Loucy (cell line): ENCODE measurements around the gene C1QTNF1.

Experiments used
- H2AFZ ChIP-seq: fragments of 200-600 bp; sonication (generic); 2 replicates; pipeline ENCODE4 v1.6.0; 2016; ENCODE audit warnings: antibody characterized with exemption, mild to moderate bottlenecking, low read length, moderate library complexity
- H3F3A ChIP-seq: fragments of 200-600 bp; 2 replicates; pipeline ENCODE4 v1.6.0; 2016; ENCODE audit warnings: antibody characterized with exemption, low read depth, mild to moderate bottlenecking
- H3K27me3 ChIP-seq: fragments of 200-600 bp; sonication (generic); 2 replicates; pipeline ENCODE4 v1.6.1; 2014; ENCODE audit warnings: low read length, mild to moderate bottlenecking; ENCODE audit not compliant: insufficient read depth, poor library complexity, severe bottlenecking
- H3K36me3 ChIP-seq: fragments of 200-600 bp; sonication (generic); 2 replicates; pipeline ENCODE4 v1.6.1; 2016; ENCODE audit warnings: low read length; ENCODE audit not compliant: insufficient read depth
- H3K4me1 ChIP-seq: fragments of 200-600 bp; sonication (generic); 2 replicates; pipeline ENCODE4 v1.5.1; 2014; ENCODE audit warnings: low read length, mild to moderate bottlenecking; ENCODE audit not compliant: insufficient read depth, poor library complexity, severe bottlenecking
- H3K4me2 ChIP-seq: fragments of 200-600 bp; sonication (generic); 2 replicates; pipeline ENCODE4 v1.6.0; 2014; ENCODE audit warnings: antibody characterized with exemption, low read length, low read depth, mild to moderate bottlenecking; ENCODE audit not compliant: poor library complexity, severe bottlenecking
- H3K4me3 ChIP-seq: fragments of 200-600 bp; sonication (generic); 2 replicates; pipeline ENCODE4 v1.5.1; 2014; ENCODE audit warnings: low read length, mild to moderate bottlenecking, mixed read lengths; ENCODE audit not compliant: poor library complexity, severe bottlenecking
- H3K79me2 ChIP-seq: fragments of 200-600 bp; sonication (generic); 2 replicates; pipeline ENCODE4 v1.6.1; 2014; ENCODE audit warnings: low read length; ENCODE audit not compliant: insufficient read depth
- H3K9ac ChIP-seq: fragments of 200-600 bp; sonication (generic); 2 replicates; pipeline ENCODE4 v1.6.0; 2014; ENCODE audit warnings: mild to moderate bottlenecking, low read depth, low read length, moderate library complexity; ENCODE audit not compliant: poor library complexity, severe bottlenecking
- H3K9me2 ChIP-seq: fragments of 200-600 bp; sonication (generic); replicated peaks from 2 replicates; pipeline ENCODE4 v1.6.1; 2016; ENCODE audit warnings: low read depth, low read length, mixed read lengths
- H3K9me3 ChIP-seq: fragments of 200-600 bp; sonication (generic); 2 replicates; pipeline ENCODE4 v1.6.1; 2014; ENCODE audit warnings: mild to moderate bottlenecking, antibody characterized with exemption, low read length, low read depth; ENCODE audit not compliant: insufficient read depth
- H4K20me1 ChIP-seq: fragments of 200-600 bp; sonication (generic); 2 replicates; pipeline ENCODE4 v1.6.0; 2014; ENCODE audit warnings: antibody characterized with exemption, low read length, mild to moderate bottlenecking; ENCODE audit not compliant: insufficient read depth, poor library complexity, severe bottlenecking
- EZH2phosphoT487 ChIP-seq: fragments of 200-600 bp; IDR thresholded peaks from 2 replicates; pipeline ENCODE4 v1.6.1; 2018; ENCODE audit warnings: antibody characterized with exemption, mild to moderate bottlenecking, moderate library complexity, borderline replicate concordance
- TF ChIP-seq, protein P1 (sequence below): fragments of 200-600 bp; sonication (generic); conservative IDR thresholded peaks from 2 replicates; pipeline ENCODE4 v1.5.1; 2014; ENCODE audit warnings: mild to moderate bottlenecking, antibody characterized with exemption, low read length

The C1QTNF1 gene

DNA sequence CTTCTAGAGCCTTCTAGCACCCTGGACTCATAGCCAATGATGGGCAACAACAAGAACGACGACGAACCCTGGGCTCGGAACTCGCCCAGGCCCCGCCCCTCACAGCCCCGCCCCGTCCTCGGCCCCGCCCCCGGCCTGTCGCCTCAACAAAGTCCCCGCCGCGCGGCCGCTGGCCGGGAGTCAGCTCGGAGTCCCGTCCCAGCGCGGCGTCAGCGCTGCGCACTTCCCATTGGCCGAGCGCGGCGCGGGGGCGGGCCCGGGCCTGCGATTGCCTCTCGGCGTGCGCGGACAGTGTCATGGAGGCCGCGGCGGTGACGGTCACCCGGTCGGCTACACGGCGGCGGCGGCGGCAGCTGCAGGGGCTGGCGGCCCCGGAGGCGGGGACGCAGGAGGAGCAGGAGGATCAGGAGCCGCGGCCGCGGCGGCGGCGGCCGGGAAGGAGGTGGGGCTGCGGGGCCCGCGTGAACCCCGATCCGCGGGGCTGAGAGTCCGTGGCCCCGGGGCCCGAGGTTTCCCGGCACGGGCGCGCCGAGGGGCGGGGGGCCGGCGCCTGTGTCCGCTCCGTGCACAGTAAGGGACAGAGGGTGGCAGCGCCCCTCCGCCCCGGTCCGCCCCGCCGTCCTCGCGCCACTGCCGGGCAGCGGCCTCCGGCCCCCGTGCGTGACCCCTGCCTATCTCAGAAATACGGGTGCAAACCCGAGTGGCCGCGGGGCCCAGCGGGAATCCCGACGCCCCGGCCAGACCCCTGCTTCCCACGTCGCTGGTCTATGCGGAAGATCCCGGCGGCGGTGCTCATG is 50.9 kb downstream of the C1QTNF1 start, which contains the start of gene ENGASE:
Gene ENGASE, plus strand, starts transcription at position 176 of the 797 bp plus-strand sequence. Its CDS starts 121 bp downstream, at position 297.
- peaks cover 4% of the 10 kb centered on the region for H4K20me1 ChIP-seq
- H3K4me3 ChIP-seq = peak within 1 kb of the TSS; percentile 77
- H3K9ac ChIP-seq = peak within 1 kb of the TSS; percentile 79
- no peak for TF ChIP-seq EZH2phosphoT487
- TF ChIP-seq, protein P1, sequence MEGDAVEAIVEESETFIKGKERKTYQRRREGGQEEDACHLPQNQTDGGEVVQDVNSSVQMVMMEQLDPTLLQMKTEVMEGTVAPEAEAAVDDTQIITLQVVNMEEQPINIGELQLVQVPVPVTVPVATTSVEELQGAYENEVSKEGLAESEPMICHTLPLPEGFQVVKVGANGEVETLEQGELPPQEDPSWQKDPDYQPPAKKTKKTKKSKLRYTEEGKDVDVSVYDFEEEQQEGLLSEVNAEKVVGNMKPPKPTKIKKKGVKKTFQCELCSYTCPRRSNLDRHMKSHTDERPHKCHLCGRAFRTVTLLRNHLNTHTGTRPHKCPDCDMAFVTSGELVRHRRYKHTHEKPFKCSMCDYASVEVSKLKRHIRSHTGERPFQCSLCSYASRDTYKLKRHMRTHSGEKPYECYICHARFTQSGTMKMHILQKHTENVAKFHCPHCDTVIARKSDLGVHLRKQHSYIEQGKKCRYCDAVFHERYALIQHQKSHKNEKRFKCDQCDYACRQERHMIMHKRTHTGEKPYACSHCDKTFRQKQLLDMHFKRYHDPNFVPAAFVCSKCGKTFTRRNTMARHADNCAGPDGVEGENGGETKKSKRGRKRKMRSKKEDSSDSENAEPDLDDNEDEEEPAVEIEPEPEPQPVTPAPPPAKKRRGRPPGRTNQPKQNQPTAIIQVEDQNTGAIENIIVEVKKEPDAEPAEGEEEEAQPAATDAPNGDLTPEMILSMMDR = no peak
- H3K79me2 ChIP-seq = peaks cover 11% of the 10 kb centered on the region; the same call in 1 of the 2 replicates
- peak within 1 kb of the TSS; percentile 72 for H3K4me2 ChIP-seq
- no peaks in the 10 kb centered on the region for H3K27me3 ChIP-seq
- H3K4me1 ChIP-seq = peaks cover 15% of the 10 kb centered on the region
- H3K9me3 ChIP-seq = no peaks in the 10 kb centered on the region
- no peaks in the 10 kb centered on the region for H3F3A ChIP-seq
- no peaks in the 10 kb centered on the region for H3K9me2 ChIP-seq
- H2AFZ ChIP-seq = peak within 1 kb of the TSS; percentile 94
- peaks cover 5% of the 10 kb centered on the region; the same call in 1 of the 2 replicates for H3K36me3 ChIP-seq

DNA sequence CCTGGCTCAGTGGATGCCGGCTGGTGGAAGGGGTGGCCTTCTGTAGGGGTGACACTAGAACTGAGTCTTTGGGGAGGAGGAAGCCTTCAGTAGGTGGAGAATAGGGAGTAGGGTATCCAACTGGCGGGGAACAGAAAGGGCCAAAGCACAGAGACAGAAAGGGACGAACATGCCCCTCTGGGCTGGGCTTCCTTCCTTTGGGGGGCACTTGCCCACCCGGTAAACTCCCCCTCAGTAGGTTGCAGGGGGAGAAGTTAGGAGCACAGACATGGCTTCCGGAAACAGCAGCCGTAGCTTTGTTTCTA is 51.4 kb downstream of the C1QTNF1 start:
- peaks cover 11% of the 10 kb centered on the region; the same call in 1 of the 2 replicates for H3K79me2 ChIP-seq
- peaks cover 15% of the 10 kb centered on the region for H3K4me1 ChIP-seq
- H3F3A ChIP-seq = no peaks in the 10 kb centered on the region
- peak overlapping the region; percentile 94 for H2AFZ ChIP-seq
- H3K36me3 ChIP-seq = peaks cover 9% of the 10 kb centered on the region; the same call in 1 of the 2 replicates
- peak overlapping the region; percentile 79 for H3K9ac ChIP-seq
- TF ChIP-seq EZH2phosphoT487 = no peak
- TF ChIP-seq, protein P1 = no peak
- no peaks in the 10 kb centered on the region for H3K27me3 ChIP-seq
- H3K4me3 ChIP-seq = peak overlapping the region; percentile 77
- H3K4me2 ChIP-seq = peak overlapping the region; percentile 72
- H3K9me3 ChIP-seq = no peaks in the 10 kb centered on the region
- peaks cover 4% of the 10 kb centered on the region for H4K20me1 ChIP-seq
- H3K9me2 ChIP-seq = no peaks in the 10 kb centered on the region

- Histone ChIP-seq H3K79me2 (peaks cover 11% of the 10 kb centered on the region; the same call in 1 of the 2 replicates), H3K36me3 (peaks cover 14% of the 10 kb centered on the region; the same call in 1 of the 2 replicates), H3K27me3 (no peaks in the 10 kb centered on the region), H3K4me1 (peaks cover 15% of the 10 kb centered on the region), H3K4me2 (peak overlapping the region; percentile 72), H3K9me2 (no peaks in the 10 kb centered on the region), H3K4me3 (peak overlapping the region; percentile 77), H2AFZ (peak overlapping the region; percentile 94; the same call in 1 of the 2 replicates), H4K20me1 (peaks cover 4% of the 10 kb centered on the region), H3K9ac (peak overlapping the region; percentile 79), H3K9me3 (no peaks in the 10 kb centered on the region), H3F3A (no peaks in the 10 kb centered on the region)
- TF ChIP-seq, protein P1 = no peak
- TF ChIP-seq EZH2phosphoT487 = no peak
These were observed 52.0 kb downstream of the C1QTNF1 start for GRCh38 chr17:79075861-79076406.
